HepG2 (cell line): Measurements from ENCODE around the gene ELAPOR1.

Experiments used
- ARNTL ChIP-seq: sonication (generic); formaldehyde crosslinking; IDR thresholded peaks from 2 replicates; pipeline ENCODE4 v1.4.0; 2020; ENCODE audit warnings: mild to moderate bottlenecking, missing genetic modification reagents
- BRCA1 ChIP-seq: sonication (generic); formaldehyde crosslinking; IDR thresholded peaks from 2 replicates; pipeline ENCODE4 v1.4.0; 2020; ENCODE audit warnings: missing genetic modification reagents
- MNT ChIP-seq: fragments of 450-650 bp; IDR thresholded peaks from 2 replicates; pipeline ENCODE4 v1.6.1; 2016
- PREB ChIP-seq: sonication (generic); formaldehyde crosslinking; IDR thresholded peaks from 2 replicates; pipeline ENCODE4 v1.4.0; 2020; ENCODE audit warnings: missing genetic modification reagents
- TF ChIP-seq, protein P1 (sequence below): sonication (generic); formaldehyde crosslinking; IDR thresholded peaks from 2 replicates; pipeline ENCODE4 v1.4.0; 2020; ENCODE audit warnings: mild to moderate bottlenecking, missing genetic modification reagents

DNA sequence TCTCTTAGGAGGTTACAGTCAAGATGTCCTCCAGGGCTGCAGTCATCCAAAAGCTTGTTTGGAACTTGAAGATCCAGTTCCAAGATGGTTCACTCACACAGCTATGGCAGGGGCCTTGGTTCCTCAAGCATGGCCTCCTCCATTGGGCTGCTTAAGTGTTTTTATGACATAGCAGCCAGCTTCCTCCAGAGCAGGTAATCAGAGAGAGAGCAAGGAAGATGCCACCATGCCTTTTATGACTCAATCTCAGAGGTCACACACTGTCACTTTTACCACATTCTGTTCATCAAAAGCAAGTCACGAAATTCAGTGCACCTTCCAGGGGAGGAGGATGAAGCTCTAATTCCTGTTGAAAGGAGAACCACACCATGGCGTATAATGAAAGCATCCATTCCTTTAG, 17.1 kb downstream of the ELAPOR1 start:
- TF ChIP-seq, protein P1, sequence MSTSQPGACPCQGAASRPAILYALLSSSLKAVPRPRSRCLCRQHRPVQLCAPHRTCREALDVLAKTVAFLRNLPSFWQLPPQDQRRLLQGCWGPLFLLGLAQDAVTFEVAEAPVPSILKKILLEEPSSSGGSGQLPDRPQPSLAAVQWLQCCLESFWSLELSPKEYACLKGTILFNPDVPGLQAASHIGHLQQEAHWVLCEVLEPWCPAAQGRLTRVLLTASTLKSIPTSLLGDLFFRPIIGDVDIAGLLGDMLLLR (CRISPR knock-in tag), result no peak
- TF ChIP-seq PREB (CRISPR knock-in tag) (no peak), ARNTL (CRISPR knock-in tag) (no peak), MNT (no peak), BRCA1 (CRISPR knock-in tag) (no peak)
